Psoas muscle (tissue), 8 donors: Measurements from ENCODE around the gene BNIPL. TPM values are rescaled to one million over a fixed set of nuclear protein-coding genes. Genes with fewer than 3 reads are reported as not detected.
A peak's percentile ranks its signal among the peaks of the same experiment; 100 is the strongest.

ENCODE experiments used
- ATAC-seq, 4 donors: fragments of 200-7000 bp; cut with Tn5 transposase; one replicate each; pipeline ENCODE4 v1.9.1; 2020; ENCODE audit warnings: moderate library complexity in 3 of 4, mild to moderate bottlenecking in 2 of 4
- DNase-seq, 2 donors: peaks; one replicate each; pipeline ENCODE4 v3.0.0-alpha.2; 2020
- H3K27ac ChIP-seq: fragments of 200-600 bp; one replicate; pipeline ENCODE4 v1.8.0; 2022
- H3K27me3 ChIP-seq, 3 donors: fragments of 200-600 bp in 1 of 3; one replicate each; pipeline versions ENCODE4 v1.6.1 to v1.8.0; 2013 to 2022; ENCODE audit warnings: low read length in 2 of 3, mild to moderate bottlenecking in 2 of 3, moderate library complexity in 1 of 3; ENCODE audit not compliant: insufficient read depth in 3 of 3
- H3K36me3 ChIP-seq, 2 donors: fragments of 200-600 bp in 1 of 2; one replicate each; pipeline versions ENCODE4 v1.6.1 to v1.8.0; 2013 to 2022; ENCODE audit warnings: low read depth in 1 of 2, mild to moderate bottlenecking in 1 of 2, moderate library complexity in 1 of 2; ENCODE audit not compliant: insufficient read depth in 1 of 2
- H3K4me1 ChIP-seq: fragments of 200-600 bp; one replicate; pipeline ENCODE4 v1.8.0; 2022
- H3K4me3 ChIP-seq: fragments of 200-600 bp; one replicate; pipeline ENCODE4 v1.8.0; 2022; ENCODE audit warnings: mild to moderate bottlenecking
- H3K9me3 ChIP-seq: fragments of 200-600 bp; one replicate; pipeline ENCODE4 v1.8.0; 2022
- WGBS, 3 donors: extraction: QIAGEN DNeasy Blood & Tissue Kit; methylation state at CpG; one replicate each; pipeline versions ENCODE4 v1.1.6 to v1.1.7; 2013; 5-methylcytosine and 5-hydroxymethylcytosine counted together
- intact Hi-C, 2 donors: fragments of 100-400 bp; cut with DNase I; formaldehyde crosslinking; loops; one replicate each; pipeline versions ENCODE4 v1.11.0 to v1.14.2; 2022
- polyA plus RNA-seq, 3 donors: library from polyadenylated mRNA; stranded (reverse); fragments of 200-250 nt; gene quantifications; one replicate each; pipeline ENCODE4 v1.2.3, GENCODE V29; 2013
- total RNA-seq, 4 donors: library from RNA; stranded (reverse); fragmentation: NEBNext Ultra II Directional in 2 of 4; extraction: Animal tissue kit (Norgen Biotek cat#: 25700) in 2 of 4; gene quantifications; one replicate each; pipeline versions ENCODE4 v1.2.1 to v1.2.4, GENCODE V29; 2021 to 2023
- TF ChIP-seq, protein P1 (sequence below): fragments of 200-600 bp; IDR thresholded peaks from one replicate; pipeline ENCODE4 v1.8.0; 2022; ENCODE audit warnings: antibody characterized with exemption
- donor health status: healthy with polysubstance abuse.
- donor health status: DM: no; HTN: no; CAD: no; lungs with moderate emphysema.
- donor health status: Bipolar disorder and iron deficiency.
- donor health status: healthy.
- donor health status: DM: yes; HTN: yes; CAD: no.
- donor health status: DM: no; HTN: no; CAD: no.
- donor health status: DM: no; HTN: no; CAD: no.
- donor health status: DM: yes; HTN: yes; CAD: no.

BNIPL gene
- total and polyA plus RNA-seq, 7 donors, result 0.04 to 0.96 (median 0.10) TPM

DNA sequence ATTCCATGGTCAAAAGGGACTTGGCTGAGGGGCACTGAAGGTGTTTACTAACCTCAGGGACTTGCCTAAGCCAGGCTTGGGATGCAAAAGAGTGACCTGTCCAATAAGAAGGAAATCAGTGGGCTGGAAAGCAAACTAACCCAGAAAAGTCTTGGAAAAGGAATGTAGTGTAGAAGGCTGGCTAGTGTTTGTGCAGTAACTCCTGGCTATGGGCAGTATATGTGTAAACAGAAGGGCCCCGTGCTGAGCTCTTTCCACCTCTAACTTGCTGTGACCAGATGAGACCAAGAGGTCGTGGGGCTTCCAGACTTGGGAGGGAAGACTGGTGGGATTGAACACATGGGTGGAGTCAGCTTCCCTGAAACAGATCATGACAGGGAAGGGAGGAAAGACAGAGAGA is 33.8 kb upstream of the BNIPL start:
- no peak for ATAC-seq
- H3K4me3 ChIP-seq, result peak overlapping the region; percentile 75
- TF ChIP-seq, protein P1, sequence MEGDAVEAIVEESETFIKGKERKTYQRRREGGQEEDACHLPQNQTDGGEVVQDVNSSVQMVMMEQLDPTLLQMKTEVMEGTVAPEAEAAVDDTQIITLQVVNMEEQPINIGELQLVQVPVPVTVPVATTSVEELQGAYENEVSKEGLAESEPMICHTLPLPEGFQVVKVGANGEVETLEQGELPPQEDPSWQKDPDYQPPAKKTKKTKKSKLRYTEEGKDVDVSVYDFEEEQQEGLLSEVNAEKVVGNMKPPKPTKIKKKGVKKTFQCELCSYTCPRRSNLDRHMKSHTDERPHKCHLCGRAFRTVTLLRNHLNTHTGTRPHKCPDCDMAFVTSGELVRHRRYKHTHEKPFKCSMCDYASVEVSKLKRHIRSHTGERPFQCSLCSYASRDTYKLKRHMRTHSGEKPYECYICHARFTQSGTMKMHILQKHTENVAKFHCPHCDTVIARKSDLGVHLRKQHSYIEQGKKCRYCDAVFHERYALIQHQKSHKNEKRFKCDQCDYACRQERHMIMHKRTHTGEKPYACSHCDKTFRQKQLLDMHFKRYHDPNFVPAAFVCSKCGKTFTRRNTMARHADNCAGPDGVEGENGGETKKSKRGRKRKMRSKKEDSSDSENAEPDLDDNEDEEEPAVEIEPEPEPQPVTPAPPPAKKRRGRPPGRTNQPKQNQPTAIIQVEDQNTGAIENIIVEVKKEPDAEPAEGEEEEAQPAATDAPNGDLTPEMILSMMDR, result no peak
- intact Hi-C loops, result loop anchor here in 1 of 2 donors (5.0 kb wide), 1 partner anchor 75 kb away; the partner anchor contains the start of gene SETDB1
- H3K27ac ChIP-seq, result no peak overlapping the region
- peaks cover 0 to 52% of the 10 kb centered on the region in 2 donors for H3K36me3 ChIP-seq
- no peak for DNase-seq
- H3K4me1 ChIP-seq, result peaks cover 37% of the 10 kb centered on the region
- no peaks in the 10 kb centered on the region for H3K27me3 ChIP-seq
- WGBS, 3 donors, result 23 to 39% (median 32%) methylated on average over 2 of the region's 2 CpGs
- no peaks in the 10 kb centered on the region for H3K9me3 ChIP-seq

DNA sequence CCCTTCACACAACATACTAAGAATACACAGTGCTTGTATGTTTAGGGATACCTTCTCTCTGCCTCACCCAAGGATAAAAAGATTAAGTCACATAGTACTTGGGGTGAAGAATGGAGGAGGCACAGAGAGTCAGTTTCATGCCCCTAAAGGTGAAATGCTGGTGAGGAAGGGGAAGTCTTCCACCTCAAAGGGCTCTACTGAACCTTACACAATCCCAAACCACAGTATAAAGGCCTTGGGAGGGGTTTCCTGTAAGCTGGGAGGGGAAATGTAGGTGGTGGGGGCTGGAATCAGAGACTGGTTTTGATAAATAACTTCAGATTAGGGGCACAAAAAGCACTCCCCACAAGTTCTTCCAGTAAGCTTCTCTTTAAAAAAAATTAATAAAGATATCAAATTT is 33.2 kb upstream of the BNIPL start:
- no peak overlapping the region for H3K27ac ChIP-seq
- DNase-seq, result no peak
- intact Hi-C loops, result loop anchor here in 1 of 2 donors (5.0 kb wide), 1 partner anchor 76 kb away; the partner anchor contains the start of gene SETDB1

DNA sequence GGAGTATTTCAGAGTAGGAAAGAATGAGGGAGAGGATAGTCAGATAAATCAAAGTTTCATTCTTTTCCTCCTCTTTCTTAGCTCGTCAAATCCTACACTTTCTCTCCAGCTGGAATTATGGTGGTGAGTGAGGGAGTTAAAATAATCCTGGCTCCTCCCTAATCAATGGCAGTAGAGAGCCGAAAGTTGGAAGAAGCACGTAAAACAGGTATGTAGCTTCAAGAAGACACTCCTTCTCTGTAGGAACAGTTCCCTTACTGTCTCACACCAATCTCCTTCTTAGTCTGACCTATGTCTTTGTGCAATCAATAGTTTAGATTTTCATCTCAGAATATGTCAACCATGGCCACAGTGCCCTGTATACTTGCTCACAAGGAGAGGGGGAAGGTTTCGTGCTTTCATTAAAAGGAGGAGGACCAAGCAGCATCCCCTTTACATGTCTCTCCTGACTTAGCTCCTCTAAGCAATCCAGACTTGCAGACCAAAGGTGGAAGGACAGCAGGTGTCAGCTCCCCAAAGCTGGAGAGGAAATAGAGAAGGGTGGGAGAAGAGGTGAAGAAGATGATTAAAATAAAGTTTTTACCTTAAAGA is 30.6 kb upstream of the BNIPL start:
- intact Hi-C loops, result no loop called here
- H3K27me3 ChIP-seq, result no peaks in the 10 kb centered on the region
- peaks cover 0 to 29% of the 10 kb centered on the region in 2 donors for H3K36me3 ChIP-seq
- H3K4me1 ChIP-seq, result peaks cover 53% of the 10 kb centered on the region
- ATAC-seq, result no peak
- peak overlapping the region; percentile 89 for H3K27ac ChIP-seq
- WGBS, 3 donors, result 6 to 15% (median 9%) methylated on average over 4 of the region's 4 CpGs
- no peak for DNase-seq
- H3K9me3 ChIP-seq, result no peaks in the 10 kb centered on the region
- TF ChIP-seq, protein P1, result no peak
- peak overlapping the region; percentile 75 for H3K4me3 ChIP-seq

More for the DNA sequence above, 33.2 kb upstream of the BNIPL start:
- Histone ChIP-seq H3K4me1 (peaks cover 42% of the 10 kb centered on the region), H3K27me3 (no peaks in the 10 kb centered on the region), H3K9me3 (no peaks in the 10 kb centered on the region), H3K36me3 (peaks cover 0 to 47% of the 10 kb centered on the region in 2 donors), H3K4me3 (peak overlapping the region; percentile 75)
- ATAC-seq, result no peak
- TF ChIP-seq, protein P1, result no peak

DNA sequence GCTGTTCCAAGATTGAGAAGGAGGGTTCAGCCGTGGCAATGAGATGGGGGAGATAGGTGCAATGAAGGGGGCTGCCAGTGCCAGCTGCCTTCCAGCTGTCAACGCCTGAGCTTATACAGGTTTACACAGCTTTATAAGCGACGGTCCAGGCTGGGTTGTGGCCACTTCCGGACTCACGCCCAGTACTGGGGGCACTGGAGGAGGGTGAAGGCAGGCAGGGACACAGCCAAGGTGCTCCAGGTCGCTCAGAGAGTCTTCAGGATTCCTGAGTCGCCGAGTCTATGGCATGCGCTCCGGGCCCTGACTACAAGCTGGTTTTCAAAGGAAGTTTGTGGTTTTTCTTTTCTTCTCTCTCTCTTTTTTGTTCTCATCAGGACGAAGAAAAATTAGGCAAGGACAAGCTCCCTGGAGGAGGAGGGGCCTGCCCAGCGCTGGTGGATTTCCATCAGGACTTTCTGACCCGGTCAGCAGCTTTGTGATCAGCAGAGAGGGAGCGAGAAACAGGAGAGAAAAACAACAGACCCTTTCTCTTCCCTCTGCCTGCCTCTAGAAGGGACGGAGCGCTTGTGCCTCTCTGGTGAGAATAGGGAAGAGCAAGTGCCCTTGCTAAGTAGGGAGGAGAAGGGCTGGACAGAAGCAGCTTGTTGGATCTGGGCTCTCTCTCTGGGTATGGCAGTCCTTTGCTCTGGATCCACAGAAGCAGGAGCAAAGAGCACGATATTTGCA is 29.9 kb upstream of the BNIPL start, which contains the start of gene MINDY1:
TSS of gene MINDY1 (minus strand) at position 576 of the 726 bp plus-strand sequence. CDS start 4,285 bp downstream, outside the sequence.
- ATAC-seq (peak; percentile 70 to 78 (median 74)), DNase-seq (peak; percentile 57 to 78)
- H3K27me3 ChIP-seq, result no peaks in the 10 kb centered on the region
- peaks cover 58% of the 10 kb centered on the region for H3K4me1 ChIP-seq
- H3K27ac ChIP-seq, result peak within 1 kb of the TSS; percentile 89
- TF ChIP-seq, protein P1, result peak; percentile 50
- WGBS, 3 donors, result 0 to 1% (median 0%) methylated on average over 18 of the region's 18 CpGs
- peak within 1 kb of the TSS; percentile 75 for H3K4me3 ChIP-seq
- intact Hi-C loops, result no loop called here
- peaks cover 0 to 23% of the 10 kb centered on the region in 2 donors for H3K36me3 ChIP-seq
- H3K9me3 ChIP-seq, result no peaks in the 10 kb centered on the region
